GM23338 (cell line): Measurements from ENCODE around the gene CCR6. TPM values are rescaled to one million over a fixed set of nuclear protein-coding genes. Genes with fewer than 3 reads are reported as not detected.

ENCODE experiments used
- ATAC-seq: fragments of 200-7000 bp; cut with Tn5 transposase; 3 replicates; pipeline ENCODE4 v1.9.1; 2020
- DNase-seq: peaks from one replicate; pipeline ENCODE4 v3.0.0-alpha.2; 2015; ENCODE audit warnings: low spot score
- H2AFZ ChIP-seq: fragments of 200-600 bp; sonication (generic); 2 replicates; pipeline ENCODE4 v1.8.0; 2016; ENCODE audit warnings: antibody characterized with exemption, mild to moderate bottlenecking, moderate library complexity
- H3F3A ChIP-seq: fragments of 200-600 bp; sonication (generic); replicated peaks from 2 replicates; pipeline ENCODE4 v1.8.0; 2017; ENCODE audit warnings: antibody characterized with exemption, mixed run types, low read depth
- H3K27ac ChIP-seq: fragments of 200-600 bp; sonication (generic); 2 replicates; pipeline ENCODE4 v1.6.1; 2016; ENCODE audit warnings: low read depth
- H3K27me3 ChIP-seq: fragments of 200-600 bp; sonication (generic); 2 replicates; pipeline ENCODE4 v1.8.0; 2016; ENCODE audit warnings: mild to moderate bottlenecking, mixed run types, moderate library complexity; ENCODE audit not compliant: insufficient read depth
- H3K36me3 ChIP-seq: fragments of 200-600 bp; sonication (generic); 2 replicates; pipeline ENCODE4 v1.8.0; 2016; ENCODE audit warnings: mild to moderate bottlenecking; ENCODE audit not compliant: insufficient read depth
- H3K4me1 ChIP-seq: fragments of 200-600 bp; sonication (generic); 2 replicates; pipeline ENCODE4 v1.8.0; 2016; ENCODE audit warnings: mild to moderate bottlenecking, moderate library complexity; ENCODE audit not compliant: insufficient read depth
- H3K4me2 ChIP-seq: fragments of 200-600 bp; sonication (generic); 2 replicates; pipeline ENCODE4 v1.7.1; 2017; ENCODE audit warnings: mixed run types
- H3K4me3 ChIP-seq: fragments of 200-600 bp; sonication (generic); 2 replicates; pipeline ENCODE4 v1.6.1; 2016; ENCODE audit warnings: mixed run types
- H3K79me2 ChIP-seq: fragments of 200-600 bp; sonication (generic); replicated peaks from 2 replicates; pipeline ENCODE4 v1.8.0; 2017; ENCODE audit warnings: mild to moderate bottlenecking; ENCODE audit not compliant: insufficient read depth
- H3K9me2 ChIP-seq: fragments of 200-600 bp; sonication (generic); 2 replicates; pipeline ENCODE4 v1.8.0; 2017; ENCODE audit not compliant: insufficient read depth
- H4K20me1 ChIP-seq: fragments of 200-600 bp; sonication (generic); replicated peaks from 2 replicates; pipeline ENCODE4 v1.8.0; 2017; ENCODE audit warnings: mild to moderate bottlenecking; ENCODE audit not compliant: insufficient read depth
- H3K27ac Mint-ChIP-seq: 2 replicates; pipeline ENCODE4 v1.8.0; 2020; ENCODE audit warnings: inconsistent platforms, mild to moderate bottlenecking, moderate library complexity, mixed read lengths
- H3K27me3 Mint-ChIP-seq: 3 replicates; pipeline ENCODE4 v1.8.0; 2022; ENCODE audit warnings: low read depth, mild to moderate bottlenecking, moderate library complexity, mixed read lengths, inconsistent platforms; ENCODE audit not compliant: insufficient read depth, poor library complexity
- H3K36me3 Mint-ChIP-seq: 3 replicates; pipeline ENCODE4 v1.8.0; 2021; ENCODE audit warnings: low read depth, mild to moderate bottlenecking, inconsistent platforms, moderate library complexity, mixed read lengths
- H3K4me1 Mint-ChIP-seq: 3 replicates; pipeline ENCODE4 v1.8.0; 2020; ENCODE audit warnings: mild to moderate bottlenecking, inconsistent platforms, mixed read lengths
- H3K4me3 Mint-ChIP-seq: 3 replicates; pipeline ENCODE4 v1.8.0; 2021; ENCODE audit warnings: moderate library complexity, mild to moderate bottlenecking, inconsistent platforms, mixed read lengths
- H3K9me3 Mint-ChIP-seq: 3 replicates; pipeline ENCODE4 v1.8.0; 2020; ENCODE audit warnings: moderate library complexity, mild to moderate bottlenecking, inconsistent platforms, mixed read lengths
- CREB1 ChIP-seq: fragments of 250-450 bp; sonication (Bioruptor Pico); IDR thresholded peaks from 2 replicates; pipeline ENCODE4 v1.5.0; 2020; ENCODE audit warnings: low read depth, mild to moderate bottlenecking, moderate library complexity
- CTCF ChIP-seq, 2 experiments: fragments of 200-600 bp in 1 of 2; sonication (generic) in 1 of 2; conservative IDR thresholded peaks; 2 replicates each; pipeline versions ENCODE4 v1.5.1 to v1.6.1; 2016 to 2017; ENCODE audit warnings: antibody characterized with exemption in 2 of 2, low read depth in 2 of 2, mild to moderate bottlenecking in 2 of 2, moderate library complexity in 1 of 2
- EZH2phosphoT487 ChIP-seq: fragments of 200-600 bp; sonication (generic); IDR thresholded peaks from one replicate; pipeline ENCODE4 v1.8.1; 2018; ENCODE audit warnings: antibody characterized with exemption; ENCODE audit not compliant: unreplicated experiment
- NANOG ChIP-seq: IDR thresholded peaks from 2 replicates; pipeline ENCODE4 v1.6.1; 2016; ENCODE audit warnings: antibody characterized with exemption, borderline replicate concordance
- POLR2AphosphoS5 ChIP-seq: IDR thresholded peaks from 2 replicates; pipeline ENCODE4 v1.6.1; 2016; ENCODE audit warnings: antibody characterized with exemption, low read depth
- ZNF331 ChIP-seq: fragments of 250-450 bp; sonication (Bioruptor Pico); IDR thresholded peaks from 2 replicates; pipeline ENCODE4 v1.5.0; 2020; ENCODE audit warnings: low read depth, mild to moderate bottlenecking, moderate library complexity
- ZNF462 ChIP-seq: fragments of 250-450 bp; sonication (Bioruptor Pico); IDR thresholded peaks from 2 replicates; pipeline ENCODE4 v1.5.0; 2020; ENCODE audit warnings: mild to moderate bottlenecking, moderate library complexity
- polyA plus RNA-seq: library from polyadenylated mRNA; unstranded; fragments of >200 nt; fragmentation: Nextera tagmentation; extraction: Ambion mirVana; gene quantifications from 2 replicates; pipeline ENCODE4 v1.2.1, GENCODE V29; 2016
- total RNA-seq: library from RNA; depleted of rRNA; stranded (reverse); fragments of >200 nt; shearing (Covaris generic); gene quantifications from 2 replicates; pipeline ENCODE4 v1.2.3, GENCODE V29; 2014

The CCR6 gene
- total and polyA plus RNA-seq, 2 experiments from 2014 or later, result not detected

- no peak overlapping the region for H3K4me2 ChIP-seq
- TF ChIP-seq NANOG (no peak), POLR2AphosphoS5 (no peak), EZH2phosphoT487 (no peak), CREB1 (no peak), ZNF331 (CRISPR knock-in tag) (no peak), CTCF (conservative IDR thresholded peaks at IDR 0.05; ENCODE audit: low read depth in 2 of 2) (no peak), ZNF462 (CRISPR knock-in tag) (no peak)
- ATAC-seq (no peak), DNase-seq (no peak)
- no peaks in the 10 kb centered on the region for H3F3A ChIP-seq
- H2AFZ ChIP-seq, result no peak overlapping the region; the same call in 1 of the 2 replicates
- Mint-ChIP-seq H3K4me3 (no peak overlapping the region), H3K27ac (no peak overlapping the region), H3K9me3 (peaks cover 9% of the 10 kb centered on the region; the same call in 1 of the 3 replicates), H3K36me3 (peaks cover 4% of the 10 kb centered on the region; the same call in 2 of the 3 replicates), H3K4me1 (peaks cover 2% of the 10 kb centered on the region; the same call in 1 of the 3 replicates), H3K27me3 (peaks cover 5% of the 10 kb centered on the region)
- H3K79me2 ChIP-seq, result no peaks in the 10 kb centered on the region
- H3K27ac ChIP-seq, result no peak overlapping the region
- no peak overlapping the region for H3K4me3 ChIP-seq
- no peaks in the 10 kb centered on the region for H3K27me3 ChIP-seq
- no peaks in the 10 kb centered on the region for H3K36me3 ChIP-seq
- no peaks in the 10 kb centered on the region for H4K20me1 ChIP-seq
- H3K9me2 ChIP-seq, result no peaks in the 10 kb centered on the region
- H3K4me1 ChIP-seq, result no peaks in the 10 kb centered on the region
These were observed 662 bp upstream of the CCR6 start for GRCh38 chr6:167122041-167122826.
